Tibial nerve (tissue), 4 donors: ENCODE measurements around the gene OTUD5. TPM values are rescaled to one million over a fixed set of nuclear protein-coding genes. Genes with fewer than 3 reads are reported as not detected.

ENCODE experiments used
- DNase-seq, 2 donors: peaks; one replicate each; pipeline ENCODE4 v3.0.0-alpha.2; 2019; ENCODE audit warnings: low spot score in 2 of 2
- H3K27ac ChIP-seq, 4 donors: fragments of 200-600 bp; sonication (generic) in 3 of 4; one replicate each; pipeline ENCODE4 v1.5.1; 2017 to 2019; ENCODE audit warnings: mild to moderate bottlenecking in 1 of 4
- H3K27me3 ChIP-seq, 2 donors: fragments of 200-600 bp; sonication (generic) in 1 of 2; one replicate each; pipeline versions ENCODE4 v1.5.1 to v1.6.0; 2017 to 2019
- H3K36me3 ChIP-seq, 3 donors: fragments of 200-600 bp; sonication (generic); one replicate each; pipeline ENCODE4 v1.5.1; 2018 to 2019
- H3K4me1 ChIP-seq, 4 donors: fragments of 200-600 bp; sonication (generic) in 3 of 4; one replicate each; pipeline ENCODE4 v1.5.1; 2017 to 2019
- H3K4me3 ChIP-seq, 4 donors: fragments of 200-600 bp; sonication (generic) in 3 of 4; one replicate each; pipeline ENCODE4 v1.5.1; 2017 to 2019; ENCODE audit warnings: mild to moderate bottlenecking in 1 of 4, moderate library complexity in 1 of 4
- H3K9me3 ChIP-seq, 4 donors: fragments of 200-600 bp; sonication (generic) in 3 of 4; one replicate each; pipeline ENCODE4 v1.5.1; 2017 to 2019
- EP300 ChIP-seq, 2 donors: sonication (generic); formaldehyde crosslinking; IDR thresholded peaks; one replicate each; pipeline ENCODE4 v1.6.1; 2017; ENCODE audit warnings: antibody characterized with exemption in 2 of 2, mild to moderate bottlenecking in 1 of 2
- POLR2A ChIP-seq, 2 donors: fragments of 450-650 bp; IDR thresholded peaks; one replicate each; pipeline ENCODE4 v1.6.1; 2017; ENCODE audit warnings: antibody characterized with exemption in 2 of 2, mild to moderate bottlenecking in 2 of 2, moderate library complexity in 2 of 2
- WGBS, 2 donors: methylation state at CpG; one replicate each; pipeline ENCODE4 v1.1.5; 2018; 5-methylcytosine and 5-hydroxymethylcytosine counted together
- total RNA-seq, 4 donors: library from RNA; depleted of rRNA; stranded (reverse); fragments of >200 nt; gene quantifications; one replicate each; pipeline ENCODE4 v1.1.0, GENCODE V29; 2016
- TF ChIP-seq, protein P1 (sequence below), 5 experiments: fragments of 200-600 bp in 3 of 5; fragments of 450-650 bp in 2 of 5; sonication (generic) in 3 of 5; IDR thresholded peaks; one replicate each; pipeline ENCODE4 v1.5.1; 2016 to 2019; ENCODE audit warnings: antibody characterized with exemption in 5 of 5, mild to moderate bottlenecking in 3 of 5, moderate library complexity in 2 of 5

The OTUD5 gene
- total RNA-seq, 4 donors from 2014 or later, result 39.8 to 79.2 (median 51.6) TPM

- H3K36me3 ChIP-seq, result peaks cover 0 to 4% (median 0%) of the 10 kb centered on the region in 3 donors
- no peaks in the 10 kb centered on the region for H3K9me3 ChIP-seq
- H3K4me3 ChIP-seq, result no peak overlapping the region
- no peaks in the 10 kb centered on the region for H3K27me3 ChIP-seq
- no peak for DNase-seq
- peaks cover 0 to 11% (median 0%) of the 10 kb centered on the region in 4 donors for H3K4me1 ChIP-seq
- H3K27ac ChIP-seq, result no peak overlapping the region
- 74 to 82% methylated on average over 1 of the region's 1 CpG for WGBS, 2 donors
- TF ChIP-seq POLR2A (IDR thresholded peaks at IDR 0.05), result no peak
Observed at GRCh38 chrX:48968377-48968776, 11.0 kb upstream of the OTUD5 start.

DNA sequence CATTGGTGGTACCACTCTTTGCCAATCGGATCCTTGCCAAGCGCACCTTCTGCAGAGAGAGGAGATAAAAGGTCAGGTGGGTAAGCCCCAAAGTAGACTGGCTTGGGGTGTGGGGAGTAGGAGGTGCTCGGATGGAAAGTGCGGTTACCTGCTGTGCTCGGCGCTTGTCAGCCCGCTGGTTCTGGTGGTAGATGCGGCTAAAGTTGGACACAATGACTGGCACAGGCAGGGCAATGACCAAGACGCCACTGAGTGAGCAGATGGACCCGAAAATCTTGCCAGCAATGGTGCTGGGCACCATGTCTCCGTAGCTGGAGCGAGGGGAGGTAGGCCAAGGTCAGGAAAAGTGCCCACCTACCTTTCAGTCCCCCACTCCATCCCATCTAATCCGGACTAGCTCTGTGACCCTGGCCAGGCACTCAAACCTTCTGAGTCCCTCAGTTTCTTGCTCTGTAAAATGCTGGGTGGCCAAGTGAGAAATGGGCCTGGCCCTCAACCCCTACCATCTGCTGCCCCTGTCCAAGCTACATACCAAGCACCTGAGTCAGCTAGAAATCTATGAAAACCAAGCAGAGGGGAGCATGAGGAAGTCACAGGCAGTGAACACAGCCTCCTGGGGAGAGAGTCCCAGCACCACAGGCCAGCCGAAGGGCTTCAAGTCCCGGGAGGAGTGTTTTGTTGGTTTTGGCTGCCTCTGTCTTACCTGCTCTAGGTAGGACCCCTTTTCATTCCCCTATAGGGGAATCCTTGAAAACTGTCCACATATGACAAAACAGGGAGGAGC is 9.6 kb upstream of the OTUD5 start:
- WGBS, 2 donors, result 81 to 84% methylated on average over 11 to 15 of the region's 15 CpGs
- H3K27ac ChIP-seq, result no peak overlapping the region
- peaks cover 0 to 4% (median 0%) of the 10 kb centered on the region in 3 donors for H3K36me3 ChIP-seq

GRCh38 chrX:48965959-48966358 is 8.6 kb upstream of the OTUD5 start:
- no peak overlapping the region for H3K27ac ChIP-seq
- H3K9me3 ChIP-seq, result no peaks in the 10 kb centered on the region
- no peaks in the 10 kb centered on the region for H3K4me1 ChIP-seq
- no peak overlapping the region for H3K4me3 ChIP-seq
- no peak for TF ChIP-seq POLR2A (IDR thresholded peaks at IDR 0.05)
- no peak for TF ChIP-seq EP300 (IDR thresholded peaks at IDR 0.05)
- TF ChIP-seq, protein P1, sequence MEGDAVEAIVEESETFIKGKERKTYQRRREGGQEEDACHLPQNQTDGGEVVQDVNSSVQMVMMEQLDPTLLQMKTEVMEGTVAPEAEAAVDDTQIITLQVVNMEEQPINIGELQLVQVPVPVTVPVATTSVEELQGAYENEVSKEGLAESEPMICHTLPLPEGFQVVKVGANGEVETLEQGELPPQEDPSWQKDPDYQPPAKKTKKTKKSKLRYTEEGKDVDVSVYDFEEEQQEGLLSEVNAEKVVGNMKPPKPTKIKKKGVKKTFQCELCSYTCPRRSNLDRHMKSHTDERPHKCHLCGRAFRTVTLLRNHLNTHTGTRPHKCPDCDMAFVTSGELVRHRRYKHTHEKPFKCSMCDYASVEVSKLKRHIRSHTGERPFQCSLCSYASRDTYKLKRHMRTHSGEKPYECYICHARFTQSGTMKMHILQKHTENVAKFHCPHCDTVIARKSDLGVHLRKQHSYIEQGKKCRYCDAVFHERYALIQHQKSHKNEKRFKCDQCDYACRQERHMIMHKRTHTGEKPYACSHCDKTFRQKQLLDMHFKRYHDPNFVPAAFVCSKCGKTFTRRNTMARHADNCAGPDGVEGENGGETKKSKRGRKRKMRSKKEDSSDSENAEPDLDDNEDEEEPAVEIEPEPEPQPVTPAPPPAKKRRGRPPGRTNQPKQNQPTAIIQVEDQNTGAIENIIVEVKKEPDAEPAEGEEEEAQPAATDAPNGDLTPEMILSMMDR (IDR thresholded peaks at IDR 0.05), result no peak
- DNase-seq, result no peak
- 80 to 92% methylated on average over 1 to 7 of the region's 14 CpGs for WGBS, 2 donors
- H3K36me3 ChIP-seq, result peaks cover 0 to 4% (median 0%) of the 10 kb centered on the region in 3 donors
- no peaks in the 10 kb centered on the region for H3K27me3 ChIP-seq

More for the DNA sequence above, 9.6 kb upstream of the OTUD5 start:
- Histone ChIP-seq H3K4me3 (no peak overlapping the region), H3K4me1 (peaks cover 0 to 9% (median 0%) of the 10 kb centered on the region in 4 donors), H3K9me3 (no peaks in the 10 kb centered on the region), H3K27me3 (no peaks in the 10 kb centered on the region)
- DNase-seq, result no peak
- TF ChIP-seq POLR2A (IDR thresholded peaks at IDR 0.05), result no peak
- no peak for TF ChIP-seq EP300 (IDR thresholded peaks at IDR 0.05)
- TF ChIP-seq, protein P1 (IDR thresholded peaks at IDR 0.05), result no peak

DNA sequence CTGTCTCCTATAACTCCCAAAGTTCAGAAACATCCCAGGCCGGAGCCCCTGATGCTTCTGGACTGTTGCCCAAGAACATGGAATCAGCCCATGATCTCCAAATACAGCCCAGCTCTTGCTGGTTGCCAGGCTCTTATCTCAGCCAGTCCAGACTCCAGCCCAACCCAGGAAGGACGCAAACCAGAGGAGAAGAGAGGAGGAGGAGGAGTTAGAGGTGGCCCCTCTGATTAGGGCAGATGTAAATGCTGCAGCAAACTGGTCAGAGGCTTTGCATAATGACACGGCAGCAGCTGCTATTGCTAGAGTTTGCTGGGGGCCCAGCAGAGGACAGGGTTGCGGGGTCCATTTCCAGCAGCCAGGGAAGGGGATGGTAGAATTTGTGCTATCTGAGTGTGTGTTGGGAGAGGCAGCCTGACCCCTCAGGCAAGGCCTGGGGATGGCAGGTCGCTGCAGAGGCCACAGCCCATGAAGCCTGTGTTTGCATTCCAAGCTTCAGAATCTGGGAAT is 4.2 kb upstream of the OTUD5 start:
- TF ChIP-seq POLR2A (IDR thresholded peaks at IDR 0.05) (no peak), EP300 (IDR thresholded peaks at IDR 0.05) (no peak)
- TF ChIP-seq, protein P1 (IDR thresholded peaks at IDR 0.05), result no peak
- Histone ChIP-seq H3K27ac (peak overlapping the region in 2 of 4 donors; percentile 67 to 86), H3K9me3 (no peaks in the 10 kb centered on the region), H3K36me3 (peaks cover 0 to 4% (median 0%) of the 10 kb centered on the region in 3 donors), H3K4me3 (no peak overlapping the region), H3K27me3 (no peaks in the 10 kb centered on the region), H3K4me1 (peaks cover 0 to 12% (median 3%) of the 10 kb centered on the region in 4 donors)
- WGBS, 2 donors, result 49 to 51% methylated on average over 5 of the region's 5 CpGs
- no peak for DNase-seq

DNA sequence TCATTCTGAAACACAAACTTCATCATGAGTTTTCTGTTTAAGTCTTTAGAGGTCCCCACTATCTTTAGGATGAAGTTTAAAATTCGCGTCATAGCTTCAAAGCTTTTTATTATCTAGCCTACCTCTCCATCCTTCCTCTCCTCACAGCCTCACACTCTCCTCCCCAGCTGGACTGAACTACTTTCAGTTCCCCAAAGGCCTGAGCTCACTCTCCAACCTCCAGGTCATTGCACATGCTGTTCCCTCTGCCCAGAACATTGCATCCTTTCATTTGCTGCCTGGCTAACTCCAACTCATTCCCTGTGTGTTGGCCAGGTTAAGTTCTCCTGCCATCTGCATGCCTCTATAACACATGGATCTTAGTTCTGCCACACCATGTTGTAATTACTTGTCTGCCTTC is 2.9 kb upstream of the OTUD5 start:
- Histone ChIP-seq H3K4me3 (no peak overlapping the region), H3K27ac (peak overlapping the region; percentile 19 to 95 (median 88)), H3K9me3 (no peaks in the 10 kb centered on the region), H3K36me3 (peaks cover 0 to 6% (median 0%) of the 10 kb centered on the region in 3 donors), H3K4me1 (peaks cover 0 to 25% (median 3%) of the 10 kb centered on the region in 4 donors), H3K27me3 (no peaks in the 10 kb centered on the region)
- 77 to 83% methylated on average over 2 of the region's 2 CpGs for WGBS, 2 donors
- TF ChIP-seq, protein P1 (IDR thresholded peaks at IDR 0.05), result no peak
- no peak for TF ChIP-seq POLR2A (IDR thresholded peaks at IDR 0.05)
- TF ChIP-seq EP300 (IDR thresholded peaks at IDR 0.05), result peak in 1 of 2 donors; percentile 68
- peak in 1 of 2 donors; percentile 37 for DNase-seq
